Stimulated activated CD8-positive, alpha-beta memory T cell treated with anti-CD3 and anti-CD28 coated beads, Interleukin-4, amount 100 ng/mL, for 24 hours (primary cell): Measurements from ENCODE around the gene CELF4.
"Not testable (repeated sequence)": the region's sequence is repeated elsewhere in the genome, so short reads cannot be mapped to it uniquely, and the experiment has no call there.

Experiments used
- DNase-seq: peaks from one replicate; pipeline ENCODE4 v3.0.0-alpha.2; 2020; ENCODE audit warnings: low read depth

The CELF4 gene

GRCh38 chr18:37390687-37391086 lies 174.9 kb downstream of the CELF4 start:
- no peak for DNase-seq

GRCh38 chr18:37389684-37390368 lies 175.8 kb downstream of the CELF4 start:
- no peak for DNase-seq

GRCh38 chr18:37389041-37389440 lies 176.6 kb downstream of the CELF4 start:
- no peak for DNase-seq

DNA sequence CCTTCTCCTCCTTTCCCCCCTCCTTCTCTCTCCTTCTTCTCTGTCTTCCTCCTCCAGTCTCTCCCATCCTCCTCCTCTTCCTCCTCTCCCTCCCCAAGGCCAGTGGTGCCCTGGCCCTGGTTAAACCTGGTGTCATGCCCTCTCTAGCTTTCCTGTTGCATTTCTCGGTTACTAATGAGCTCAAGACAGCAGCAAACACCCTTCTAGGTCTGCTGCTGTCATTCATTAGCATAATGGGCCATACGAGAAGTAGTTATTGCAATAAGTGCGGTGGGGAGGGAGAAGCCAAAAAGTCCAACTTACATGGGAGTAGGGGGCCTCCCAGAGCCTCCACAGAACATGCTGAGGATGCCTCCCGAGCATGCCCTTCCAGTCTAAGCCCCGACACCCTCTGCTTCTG lies 177.2 kb downstream of the CELF4 start:
- no peak for DNase-seq

DNA sequence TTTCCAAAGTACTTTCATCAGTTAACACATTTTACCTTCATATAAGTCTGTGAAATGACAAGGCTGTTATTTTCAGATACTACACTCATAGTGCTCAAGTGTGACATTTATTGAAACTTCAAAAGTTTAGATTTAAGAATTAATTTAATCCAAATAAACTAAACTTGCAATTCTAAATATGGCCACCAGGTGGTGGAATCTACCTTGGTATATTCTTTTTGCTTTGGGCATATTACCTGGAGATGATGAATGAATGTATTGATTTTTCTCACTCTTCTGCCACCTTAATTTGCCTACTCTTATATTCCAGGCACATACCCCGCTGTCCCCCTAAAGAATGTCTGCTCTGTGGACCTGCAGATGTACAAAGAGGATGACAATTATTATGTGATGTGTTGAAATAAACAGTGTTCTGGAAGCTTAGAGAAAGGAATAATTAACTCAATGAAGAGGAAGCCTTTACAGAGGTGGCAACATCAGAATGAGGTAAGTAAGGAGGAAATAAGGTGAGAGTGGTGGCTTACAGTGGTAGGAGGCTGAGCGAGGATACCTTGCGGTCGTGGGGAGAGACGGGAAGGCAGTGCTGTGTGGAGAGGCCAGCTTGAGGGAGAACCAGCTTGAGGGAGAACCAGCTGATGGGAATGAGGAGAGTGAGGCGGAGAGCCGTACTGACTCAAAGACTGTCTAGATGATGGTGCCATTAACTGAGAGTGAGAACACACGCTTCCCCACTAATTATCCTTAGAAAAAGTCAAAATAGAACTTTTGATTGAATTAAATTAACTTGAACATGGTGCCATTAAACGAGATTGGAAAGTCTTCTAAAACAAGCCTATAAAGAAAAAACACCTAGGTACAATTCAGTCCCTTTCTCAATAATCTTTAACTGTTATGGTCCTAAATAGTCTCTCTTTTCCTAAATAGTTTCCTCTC lies 179.5 kb downstream of the CELF4 start:
- DNase-seq: no peak

- no peak for DNase-seq
Observed at GRCh38 chr18:37383846-37384595, 181.6 kb downstream of the CELF4 start.

- DNase-seq: no peak
Observed at GRCh38 chr18:37383036-37383785, 182.4 kb downstream of the CELF4 start.

DNA sequence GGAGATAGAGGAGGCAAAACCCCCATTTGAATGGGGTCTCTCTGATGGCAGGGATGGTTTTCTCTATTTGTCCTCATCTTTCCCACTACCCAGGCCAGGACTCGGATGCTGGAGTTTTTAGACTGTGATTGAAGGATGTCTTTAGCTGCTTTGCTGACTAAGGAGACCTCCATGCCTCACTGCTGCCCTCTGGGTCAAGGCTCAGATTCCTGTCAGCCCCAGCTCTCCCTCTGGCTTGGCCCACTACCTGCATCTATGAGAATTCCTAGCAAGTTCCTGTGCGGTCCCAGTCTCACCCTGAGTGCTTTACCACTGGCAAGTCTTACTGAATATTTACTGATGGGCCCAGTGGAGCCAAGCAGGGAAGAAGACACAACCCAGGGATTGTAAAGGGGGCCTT lies 184.0 kb downstream of the CELF4 start:
- no peak for DNase-seq

DNA sequence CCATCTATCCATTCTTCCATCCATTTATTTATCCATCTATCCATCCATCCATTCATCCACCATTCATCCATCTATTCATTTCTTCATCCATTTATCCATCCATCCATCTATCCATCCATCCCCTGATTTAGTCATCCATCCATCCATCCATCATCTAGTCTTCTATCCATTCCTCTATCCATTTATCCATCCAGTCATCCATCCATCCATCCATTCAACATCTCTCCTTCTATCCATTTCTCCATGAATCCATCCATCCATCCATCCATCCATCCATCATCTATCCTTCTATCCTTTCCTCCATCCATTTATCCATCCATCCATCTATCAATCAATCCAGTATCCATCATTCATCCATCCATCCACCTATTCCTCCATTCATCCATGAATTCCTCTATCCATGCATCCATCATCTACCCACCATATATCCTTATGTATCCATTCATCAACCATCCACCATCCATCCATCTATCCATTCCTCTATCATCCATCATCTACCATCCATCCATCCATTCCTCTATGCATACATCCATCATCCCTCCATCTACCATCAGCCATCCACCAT lies 185.0 kb downstream of the CELF4 start:
- no peak for DNase-seq

DNA sequence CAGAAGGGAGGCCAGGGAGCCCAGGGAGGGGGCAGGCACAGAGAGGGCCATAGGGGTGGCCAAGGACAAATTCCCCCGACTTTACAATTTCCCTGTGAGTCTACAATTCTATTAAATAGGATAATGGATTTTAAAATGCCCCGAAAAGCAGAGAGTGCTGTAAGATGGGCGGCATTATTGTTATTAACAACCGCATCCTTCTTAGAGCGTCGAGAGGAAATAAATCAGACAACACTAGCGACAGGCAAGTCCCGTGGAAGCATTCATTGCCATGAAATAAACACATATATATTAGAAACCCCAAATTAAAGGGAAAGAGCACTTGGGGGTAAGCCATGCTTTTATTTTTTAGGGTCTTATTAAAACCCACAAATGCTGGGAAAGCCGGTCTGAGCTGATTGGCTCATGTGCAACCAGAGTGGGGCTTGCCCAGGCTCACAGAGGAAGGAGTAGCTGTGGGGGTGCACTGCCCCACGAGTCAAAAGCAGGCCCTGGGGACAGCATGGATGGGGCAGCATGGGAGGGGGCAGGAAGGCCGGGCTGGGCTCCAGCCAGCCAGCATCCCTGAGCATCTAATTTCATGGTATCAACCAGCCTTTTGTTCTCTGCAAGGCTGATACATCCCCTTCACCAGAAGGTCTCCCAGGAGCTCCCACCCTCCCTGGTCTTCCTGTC lies 187.1 kb downstream of the CELF4 start:
- no peak for DNase-seq

- no peak for DNase-seq
Observed at GRCh38 chr18:37375181-37375580, 190.4 kb downstream of the CELF4 start.

- no peak for DNase-seq
Observed at GRCh38 chr18:37368110-37368954, 197.3 kb downstream of the CELF4 start.

DNA sequence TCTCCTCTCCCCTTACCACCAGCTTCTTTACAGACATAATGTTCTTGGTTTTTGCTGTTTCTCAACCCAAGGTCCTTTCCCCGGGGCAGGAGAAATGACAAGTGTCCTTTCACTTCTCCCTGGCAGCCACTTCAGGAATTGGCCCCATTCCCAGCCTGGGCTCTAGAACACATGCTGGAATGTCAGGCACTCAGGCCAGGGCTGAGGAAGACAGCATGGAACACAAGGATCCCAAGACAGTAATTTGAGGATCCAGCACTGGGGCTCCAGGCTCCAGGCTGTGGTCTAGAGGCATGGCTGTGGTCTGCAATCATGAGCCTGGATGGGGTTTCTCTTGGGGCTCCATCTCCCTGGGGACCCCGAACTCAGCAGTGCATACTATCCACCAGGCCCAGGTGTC lies 201.4 kb downstream of the CELF4 start:
- no peak for DNase-seq

- no peak for DNase-seq
Observed at GRCh38 chr18:37362158-37362890, 203.3 kb downstream of the CELF4 start.

DNA sequence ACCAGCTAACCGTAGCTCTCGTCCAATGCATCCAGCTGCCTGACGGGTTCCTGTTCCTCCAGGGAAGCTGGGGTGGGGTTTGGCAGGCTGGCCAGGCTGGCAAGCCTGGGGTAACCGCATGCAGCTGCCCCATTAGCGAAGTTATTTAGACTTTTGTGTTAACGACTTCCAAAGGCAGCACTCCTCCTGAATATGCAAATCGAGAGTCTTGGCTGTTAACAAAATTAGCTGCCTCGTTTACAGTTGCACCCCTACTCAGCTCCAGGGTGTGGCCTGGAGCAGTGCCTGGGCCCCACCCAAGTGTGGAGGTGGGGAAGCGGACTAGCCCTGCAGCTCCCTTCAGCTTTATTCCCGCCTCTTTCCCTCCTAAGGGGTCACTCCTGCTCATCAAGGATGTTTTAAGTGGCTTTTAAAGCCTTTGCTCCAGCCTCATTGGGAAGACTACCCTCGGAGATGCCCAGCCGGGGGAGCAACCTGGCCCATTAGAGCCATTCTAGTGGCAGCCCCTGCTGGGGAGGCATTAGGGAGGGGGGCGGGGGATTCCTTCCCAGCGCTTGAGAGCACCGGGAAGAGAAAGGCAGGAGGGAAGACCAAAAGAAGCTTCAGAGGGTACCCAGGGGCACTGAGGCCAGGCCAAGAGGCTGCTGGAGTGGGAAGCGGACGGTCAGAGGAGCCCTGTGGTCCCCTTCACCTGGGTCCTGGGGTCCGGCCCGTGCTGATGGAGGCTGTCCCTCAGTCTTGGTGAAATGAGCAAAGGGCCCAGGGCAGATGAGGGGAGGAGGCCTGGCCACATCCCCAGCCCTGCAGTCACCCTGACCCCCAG lies 204.1 kb downstream of the CELF4 start:
- DNase-seq: no peak

- DNase-seq: not testable (repeated sequence)
Observed at GRCh38 chr18:37358061-37358460, 207.5 kb downstream of the CELF4 start.

DNA sequence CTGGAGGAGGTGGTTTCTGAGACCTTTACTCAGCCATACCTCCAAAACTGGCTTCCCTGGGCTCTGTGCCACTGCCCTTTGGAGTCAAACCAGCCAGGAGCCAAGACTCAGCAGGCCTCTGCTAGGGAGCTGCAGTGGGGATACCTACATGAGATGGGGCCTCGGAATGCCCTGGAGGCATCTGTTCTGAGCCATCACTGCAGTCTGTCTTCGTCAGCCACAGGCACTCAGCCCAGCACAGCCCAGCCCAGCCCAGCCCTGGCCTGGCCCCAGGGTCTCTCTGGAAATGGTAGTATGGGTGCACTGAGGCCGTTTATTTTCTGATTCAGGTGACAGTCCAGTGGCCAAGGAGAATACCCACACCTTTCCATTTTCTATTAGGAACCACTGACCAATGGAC lies 209.8 kb downstream of the CELF4 start:
- no peak for DNase-seq

DNA sequence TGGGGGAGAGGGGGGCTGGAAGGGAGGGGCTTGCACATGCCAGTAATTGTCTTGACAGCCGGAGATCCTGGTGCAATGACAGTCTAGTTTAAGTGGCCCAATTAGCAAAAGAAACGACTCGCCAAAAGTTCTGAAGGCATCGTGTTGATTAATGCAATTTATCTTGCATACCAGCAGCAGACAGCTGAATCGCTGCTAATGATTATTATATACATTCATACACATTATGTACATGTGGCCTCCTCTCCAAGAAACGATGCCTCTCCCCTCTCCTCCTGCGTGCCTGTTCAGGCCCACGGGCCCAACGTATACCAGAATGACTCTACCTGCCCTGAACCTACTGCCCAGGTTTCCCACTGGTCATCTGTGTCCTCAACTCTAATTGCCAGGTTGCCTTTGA lies 214.5 kb downstream of the CELF4 start:
- DNase-seq: no peak
